MCF 10A (cell line): ENCODE measurements around the gene NPR2. TPM values are rescaled to one million over a fixed set of nuclear protein-coding genes. Genes with fewer than 3 reads are reported as not detected.

Experiments
- BruUV-seq: library from RNA; stranded (reverse); fragments of 400-500 nt; replicated peaks from 2 replicates; lab custom pipeline; 2021; lab: Mats Ljungman, UMichigan
- CTCF ChIA-PET: fragments of 300-600 bp; sonication (Branson Sonifier 250); formaldehyde crosslinking; extraction: SDS; loops from one replicate; lab custom pipeline; 2021; ENCODE audit warnings: antibody characterized with exemption, inconsistent platforms; lab: Yijun Ruan, JAX
- POLR2A ChIA-PET: fragments of 300-600, 350-650 bp; sonication (Branson Sonifier 250); formaldehyde crosslinking; extraction: SDS; loops from one replicate; lab custom pipeline; 2020; ENCODE audit warnings: antibody characterized with exemption, inconsistent platforms; lab: Yijun Ruan, JAX
- DNase-seq: peaks from one replicate; pipeline ENCODE4 v3.0.0-alpha.2; 2018; ENCODE audit not compliant: unreplicated experiment
- H3K27ac Mint-ChIP-seq: one replicate; pipeline ENCODE4 v1.8.0; 2022; ENCODE audit warnings: mild to moderate bottlenecking, low read depth, mixed read lengths; ENCODE audit not compliant: unreplicated experiment
- H3K27me3 Mint-ChIP-seq: one replicate; pipeline ENCODE4 v1.8.0; 2022; ENCODE audit warnings: mixed read lengths; ENCODE audit not compliant: insufficient read depth, unreplicated experiment
- H3K36me3 Mint-ChIP-seq: one replicate; pipeline ENCODE4 v1.8.0; 2022; ENCODE audit warnings: mild to moderate bottlenecking, moderate library complexity, mixed read lengths; ENCODE audit not compliant: insufficient read depth, unreplicated experiment
- H3K4me1 Mint-ChIP-seq: one replicate; pipeline ENCODE4 v1.8.0; 2022; ENCODE audit warnings: mixed read lengths; ENCODE audit not compliant: insufficient read depth, unreplicated experiment
- H3K4me3 Mint-ChIP-seq: one replicate; pipeline ENCODE4 v1.8.0; 2022; ENCODE audit warnings: mild to moderate bottlenecking, moderate library complexity, mixed read lengths; ENCODE audit not compliant: unreplicated experiment
- H3K9me3 Mint-ChIP-seq: one replicate; pipeline ENCODE4 v1.8.0; 2022; ENCODE audit warnings: mixed read lengths; ENCODE audit not compliant: unreplicated experiment
- intact Hi-C: fragments of 100-400 bp; cut with micrococcal nuclease; formaldehyde crosslinking; loops from 2 replicates; pipeline ENCODE4 v1.14.1; 2022
- total RNA-seq: library from RNA; stranded (reverse); gene quantifications from 2 replicates; pipeline ENCODE4 v1.2.3, GENCODE V29; 2022
- TF ChIP-seq, protein P1 (sequence below): fragments of 200-600 bp; IDR thresholded peaks from one replicate; pipeline ENCODE4 v1.8.0; 2022; ENCODE audit warnings: antibody characterized with exemption, mild to moderate bottlenecking; ENCODE audit not compliant: unreplicated experiment

The NPR2 gene
- total RNA-seq, 1 experiment from 2014 or later = 5.7 TPM

DNA sequence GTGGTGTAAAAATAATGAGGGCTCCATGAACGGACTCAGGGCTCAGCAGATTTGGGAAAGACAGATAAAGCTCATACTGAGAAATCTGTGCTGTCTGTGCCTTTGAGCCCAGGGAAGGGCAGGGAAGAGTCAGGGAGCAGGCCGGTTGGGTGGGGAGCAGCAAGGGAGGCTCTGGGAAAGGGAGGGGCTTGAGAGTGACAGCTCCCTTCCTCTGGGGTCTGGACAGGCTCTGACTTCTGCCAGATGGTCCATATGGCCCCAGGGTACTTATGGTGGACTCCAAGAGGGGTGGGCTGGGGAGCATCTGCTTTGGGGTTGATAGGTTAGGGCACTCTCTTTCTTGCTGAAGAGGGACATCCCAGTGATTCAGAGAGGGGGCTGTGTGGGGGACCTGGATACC is 2.1 kb downstream of the NPR2 start:
- TF ChIP-seq, protein P1, sequence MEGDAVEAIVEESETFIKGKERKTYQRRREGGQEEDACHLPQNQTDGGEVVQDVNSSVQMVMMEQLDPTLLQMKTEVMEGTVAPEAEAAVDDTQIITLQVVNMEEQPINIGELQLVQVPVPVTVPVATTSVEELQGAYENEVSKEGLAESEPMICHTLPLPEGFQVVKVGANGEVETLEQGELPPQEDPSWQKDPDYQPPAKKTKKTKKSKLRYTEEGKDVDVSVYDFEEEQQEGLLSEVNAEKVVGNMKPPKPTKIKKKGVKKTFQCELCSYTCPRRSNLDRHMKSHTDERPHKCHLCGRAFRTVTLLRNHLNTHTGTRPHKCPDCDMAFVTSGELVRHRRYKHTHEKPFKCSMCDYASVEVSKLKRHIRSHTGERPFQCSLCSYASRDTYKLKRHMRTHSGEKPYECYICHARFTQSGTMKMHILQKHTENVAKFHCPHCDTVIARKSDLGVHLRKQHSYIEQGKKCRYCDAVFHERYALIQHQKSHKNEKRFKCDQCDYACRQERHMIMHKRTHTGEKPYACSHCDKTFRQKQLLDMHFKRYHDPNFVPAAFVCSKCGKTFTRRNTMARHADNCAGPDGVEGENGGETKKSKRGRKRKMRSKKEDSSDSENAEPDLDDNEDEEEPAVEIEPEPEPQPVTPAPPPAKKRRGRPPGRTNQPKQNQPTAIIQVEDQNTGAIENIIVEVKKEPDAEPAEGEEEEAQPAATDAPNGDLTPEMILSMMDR = no peak
- no TSS peak for BruUV-seq
- ChIA-PET CTCF (interaction anchor here (0.9 to 2.7 kb wide), 6 partner anchors 20 to 117 kb away, joined by 3 to 24 read pairs (median 7); partner anchors contain the start of gene FAM221B), POLR2A (interaction anchor here (1.1 kb wide), 1 partner anchor 114 kb away, joined by 4 read pairs; no protein-coding TSS in a partner anchor)
- Mint-ChIP-seq H3K9me3 (no peaks in the 10 kb centered on the region), H3K4me3 (no peak overlapping the region), H3K4me1 (peaks cover 17% of the 10 kb centered on the region), H3K27me3 (no peaks in the 10 kb centered on the region), H3K36me3 (peaks cover 5% of the 10 kb centered on the region), H3K27ac (peak overlapping the region; percentile 52)
- intact Hi-C loops = loop anchor here (10.0 kb wide), 1 partner anchor 231 kb away; no protein-coding TSS in a partner anchor
- DNase-seq = no peak

DNA sequence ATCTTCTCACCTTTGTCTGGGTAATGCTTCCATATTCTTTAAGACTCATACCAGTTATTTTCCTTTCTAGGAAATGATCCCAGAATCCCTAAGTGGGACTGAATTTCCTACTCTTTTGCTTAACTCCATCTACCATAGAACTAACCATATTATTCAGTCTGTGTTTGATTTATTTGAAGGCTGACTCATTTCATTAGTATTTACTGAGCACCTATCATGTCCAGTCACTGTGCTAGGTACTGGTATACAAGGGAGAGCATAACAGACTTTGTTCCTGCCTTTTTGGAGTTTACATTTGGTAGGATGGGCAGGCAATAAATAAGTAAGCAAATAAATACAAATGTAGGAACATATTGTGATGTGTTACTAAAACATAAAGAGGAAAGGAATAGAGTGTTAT is 4.3 kb downstream of the NPR2 start:
- Mint-ChIP-seq H3K27ac (no peak overlapping the region), H3K4me3 (no peak overlapping the region), H3K9me3 (no peaks in the 10 kb centered on the region), H3K27me3 (no peaks in the 10 kb centered on the region), H3K36me3 (peaks cover 7% of the 10 kb centered on the region), H3K4me1 (peaks cover 21% of the 10 kb centered on the region)
- ChIA-PET POLR2A (no interaction called here), CTCF (interaction anchor here (0.8 to 1.5 kb wide), 2 partner anchors 20 to 86 kb away, joined by 5 to 6 read pairs; no protein-coding TSS in a partner anchor)
- TF ChIP-seq, protein P1 = no peak
- intact Hi-C loops = loop anchor here (10.0 kb wide), 1 partner anchor 229 kb away; no protein-coding TSS in a partner anchor
- BruUV-seq = no TSS peak
- no peak for DNase-seq

DNA sequence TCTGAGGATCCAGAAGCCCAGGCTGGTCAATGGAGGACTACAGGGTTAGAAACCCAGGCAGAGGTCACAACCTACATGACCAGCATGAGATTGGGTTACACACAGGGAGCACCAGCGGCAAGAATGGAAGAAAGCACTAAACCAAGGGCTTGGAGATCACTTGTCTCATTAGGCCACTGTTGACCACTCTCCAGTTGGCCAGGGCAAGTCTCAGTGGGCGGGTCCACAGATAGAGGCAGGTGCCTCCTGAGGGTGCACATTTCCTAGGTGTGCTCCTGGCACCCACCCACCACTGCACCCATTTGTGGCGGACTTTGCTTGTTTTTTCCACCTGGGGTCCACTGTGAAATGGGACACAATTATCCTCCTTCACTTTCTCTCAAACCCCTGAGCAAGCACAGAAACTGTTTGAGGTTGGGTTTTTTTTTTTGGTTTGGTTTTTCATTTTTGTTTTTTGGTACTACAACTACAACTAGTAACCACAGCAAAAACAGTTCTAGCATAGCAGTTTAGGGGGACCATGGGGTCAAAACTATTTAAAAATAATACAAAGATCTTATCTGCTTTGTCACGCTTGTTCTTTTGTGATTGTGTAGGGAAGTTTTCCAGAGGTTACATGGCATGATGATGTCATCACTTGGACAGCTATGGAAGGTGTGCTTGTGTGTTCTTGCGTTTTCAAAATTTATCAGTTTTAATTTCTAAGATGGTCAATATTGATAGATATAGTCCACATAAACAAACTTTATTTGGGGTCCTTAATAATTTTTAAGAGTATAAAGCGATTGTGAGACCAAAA is 6.1 kb downstream of the NPR2 start:
- peaks cover 21% of the 10 kb centered on the region for H3K4me1 Mint-ChIP-seq
- no peak for DNase-seq
- no peaks in the 10 kb centered on the region for H3K27me3 Mint-ChIP-seq
- POLR2A ChIA-PET = interaction anchor here (0.7 to 1.7 kb wide), 5 partner anchors 7 to 139 kb away, joined by 3 to 6 read pairs (median 5); partner anchors contain the start of genes CCDC107, HINT2 and RMRP
- TF ChIP-seq, protein P1 = no peak
- intact Hi-C loops = loop anchor here (10.0 kb wide), 1 partner anchor 227 kb away; no protein-coding TSS in a partner anchor
- H3K4me3 Mint-ChIP-seq = no peak overlapping the region
- no TSS peak for BruUV-seq
- CTCF ChIA-PET = interaction anchor here (0.5 to 2.3 kb wide), 6 partner anchors 16 to 226 kb away, joined by 3 to 11 read pairs (median 3); no protein-coding TSS in a partner anchor
- H3K9me3 Mint-ChIP-seq = no peaks in the 10 kb centered on the region
- H3K27ac Mint-ChIP-seq = no peak overlapping the region
- H3K36me3 Mint-ChIP-seq = peaks cover 12% of the 10 kb centered on the region
